CD14-positive monocyte (primary cell): ENCODE measurements around the gene SPECC1L. TPM values are rescaled to one million over a fixed set of nuclear protein-coding genes. Genes with fewer than 3 reads are reported as not detected.
A peak's percentile ranks its signal among the peaks of the same experiment; 100 is the strongest.

Experiments
- DNase-seq, 3 donors: peaks; one replicate each; pipeline ENCODE4 v3.0.0-alpha.2; 2011 to 2022
- H2AFZ ChIP-seq: 2 replicates; pipeline ENCODE4 v1.6.0; 2012; ENCODE audit warnings: mild to moderate bottlenecking, low read depth, low read length, inconsistent platforms; ENCODE audit not compliant: insufficient read depth, poor library complexity, severe bottlenecking
- H3K27ac ChIP-seq, 2 donors: 1 replicate in 1 of 2; 2 replicates in 1 of 2; pipeline ENCODE4 v1.5.1; 2012 to 2013; ENCODE audit warnings: low read length in 2 of 2, control low read depth in 1 of 2, inconsistent platforms in 1 of 2, low read depth in 1 of 2, mild to moderate bottlenecking in 1 of 2
- H3K27me3 ChIP-seq, 2 donors: one replicate each; pipeline versions ENCODE4 v1.6.0 to v1.6.1; 2011 to 2013; ENCODE audit warnings: low read length in 2 of 2; ENCODE audit not compliant: control insufficient read depth in 2 of 2, insufficient read depth in 2 of 2
- H3K36me3 ChIP-seq, 2 donors: replicated peaks in 1 of 2; 1 replicate in 1 of 2; 2 replicates in 1 of 2; pipeline versions ENCODE4 v1.5.1 to v1.6.1; 2012 to 2013; ENCODE audit warnings: low read length in 2 of 2, control low read depth in 1 of 2, inconsistent platforms in 1 of 2, mild to moderate bottlenecking in 1 of 2; ENCODE audit not compliant: insufficient read depth in 2 of 2, control insufficient read depth in 1 of 2
- H3K4me1 ChIP-seq, 2 donors: 1 replicate in 1 of 2; 2 replicates in 1 of 2; pipeline versions ENCODE4 v1.5.1 to v1.6.1; 2012 to 2013; ENCODE audit warnings: low read length in 2 of 2, control low read depth in 1 of 2, inconsistent platforms in 1 of 2, mild to moderate bottlenecking in 1 of 2, moderate library complexity in 1 of 2; ENCODE audit not compliant: insufficient read depth in 2 of 2, control insufficient read depth in 1 of 2
- H3K4me2 ChIP-seq: replicated peaks from 2 replicates; pipeline ENCODE3; 2012; ENCODE audit warnings: low read length, moderate library complexity, mild to moderate bottlenecking; ENCODE audit not compliant: poor library complexity, severe bottlenecking; ENCODE audit errors: extremely low read depth
- H3K4me3 ChIP-seq, 3 experiments: fragments of 200-600 bp in 1 of 3; sonication (generic) in 1 of 3; replicated peaks in 1 of 3; 1 replicate in 2 of 3; 2 replicates in 1 of 3; pipeline ENCODE4 v1.5.1; 2011 to 2013; ENCODE audit warnings: low read length in 3 of 3, mild to moderate bottlenecking in 3 of 3, control low read depth in 2 of 3, low read depth in 2 of 3, inconsistent platforms in 1 of 3, moderate library complexity in 1 of 3
- H3K79me2 ChIP-seq: 2 replicates; pipeline ENCODE4 v1.6.0; 2012; ENCODE audit warnings: mild to moderate bottlenecking, control low read depth, inconsistent platforms, low read length, moderate library complexity; ENCODE audit not compliant: insufficient read depth
- H3K9ac ChIP-seq: 2 replicates; pipeline ENCODE4 v1.6.0; 2017; ENCODE audit warnings: low read length, mild to moderate bottlenecking; ENCODE audit not compliant: insufficient read depth, poor library complexity, severe bottlenecking
- H3K9me3 ChIP-seq, 2 donors: replicated peaks in 1 of 2; 1 replicate in 1 of 2; 2 replicates in 1 of 2; pipeline versions ENCODE4 v1.5.1 to v1.6.1; 2012 to 2013; ENCODE audit warnings: low read length in 2 of 2, control low read depth in 1 of 2; ENCODE audit not compliant: control insufficient read depth in 1 of 2, insufficient read depth in 1 of 2
- H4K20me1 ChIP-seq: 2 replicates; pipeline ENCODE4 v1.6.0; 2012; ENCODE audit warnings: mild to moderate bottlenecking, low read length, control low read depth, moderate library complexity; ENCODE audit not compliant: insufficient read depth
- H3K27ac Mint-ChIP-seq, 7 donors: one replicate each; pipeline ENCODE4 v1.8.0; 2020; ENCODE audit warnings: mild to moderate bottlenecking in 7 of 7, mixed read lengths in 7 of 7, moderate library complexity in 6 of 7, inconsistent platforms in 2 of 7
- H3K27me3 Mint-ChIP-seq, 3 donors: one replicate each; pipeline ENCODE4 v1.8.0; 2021 to 2022; ENCODE audit warnings: low read depth in 3 of 3, mild to moderate bottlenecking in 3 of 3, mixed read lengths in 3 of 3, moderate library complexity in 3 of 3, inconsistent platforms in 1 of 3
- H3K36me3 Mint-ChIP-seq, 2 donors: one replicate each; pipeline ENCODE4 v1.8.0; 2020; ENCODE audit warnings: mixed read lengths in 2 of 2, inconsistent platforms in 1 of 2, mild to moderate bottlenecking in 1 of 2
- H3K4me1 Mint-ChIP-seq: one replicate; pipeline ENCODE4 v1.8.0; 2020; ENCODE audit warnings: mild to moderate bottlenecking, mixed read lengths
- H3K4me3 Mint-ChIP-seq, 2 donors: one replicate each; pipeline ENCODE4 v1.8.0; 2020; ENCODE audit warnings: mild to moderate bottlenecking in 2 of 2, mixed read lengths in 2 of 2, moderate library complexity in 1 of 2
- H3K9me3 Mint-ChIP-seq, 7 donors: one replicate each; pipeline ENCODE4 v1.8.0; 2020 to 2022; ENCODE audit warnings: mixed read lengths in 7 of 7, mild to moderate bottlenecking in 6 of 7, moderate library complexity in 6 of 7, inconsistent platforms in 2 of 7
- WGBS: methylation state at CpG from one replicate; pipeline ENCODE4 v1.1.5; 2013; ENCODE audit warnings: missing lambda C conversion rate; ENCODE audit not compliant: insufficient coverage; 5-methylcytosine and 5-hydroxymethylcytosine counted together
- intact Hi-C, 2 donors: fragments of 100-400 bp; cut with micrococcal nuclease; formaldehyde crosslinking; loops; one replicate each; pipeline versions ENCODE4 v1.15.0 to v1.15.1; 2023
- polyA plus RNA-seq, 3 donors: library from polyadenylated mRNA; depleted of rRNA in 1 of 3; unstranded in 2 of 3; stranded (reverse) in 1 of 3; fragments of 300-500 nt in 2 of 3; fragments of >200 nt in 1 of 3; fragmentation: Illumina TruSeq in 2 of 3; gene quantifications; 1 replicate in 2 of 3; 2 replicates in 1 of 3; pipeline ENCODE4 v1.2.3, GENCODE V29; 2012 to 2021
- TF ChIP-seq, protein P1 (sequence below): fragments of 200-600 bp; IDR thresholded peaks from one replicate; pipeline ENCODE4 v1.8.0; 2022; ENCODE audit warnings: antibody characterized with exemption, mild to moderate bottlenecking

The SPECC1L gene
- polyA plus RNA-seq, 3 donors = 2.5 to 7.2 (median 4.9) TPM

GRCh38 chr22:24417901-24418641 lies 147.4 kb downstream of the SPECC1L start:
- Mint-ChIP-seq H3K27ac (peak overlapping the region in 1 of 7 donors; percentile 32), H3K9me3 (no peaks in the 10 kb centered on the region), H3K4me3 (no peak overlapping the region), H3K27me3 (peaks cover 4 to 11% (median 6%) of the 10 kb centered on the region in 3 donors), H3K4me1 (peaks cover 4% of the 10 kb centered on the region), H3K36me3 (peaks cover 28 to 43% of the 10 kb centered on the region in 2 donors)
- Histone ChIP-seq H3K9me3 (no peaks in the 10 kb centered on the region), H4K20me1 (no peaks in the 10 kb centered on the region), H3K4me3 (no peak overlapping the region), H3K27me3 (no peaks in the 10 kb centered on the region), H3K4me2 (no peak overlapping the region), H3K4me1 (no peaks in the 10 kb centered on the region), H3K27ac (no peak overlapping the region), H3K9ac (no peak overlapping the region), H3K36me3 (peaks cover 28 to 43% of the 10 kb centered on the region in 2 donors), H2AFZ (no peak overlapping the region), H3K79me2 (no peaks in the 10 kb centered on the region)
- no peak for DNase-seq
- intact Hi-C loops = no loop called here
- 93% methylated on average over 11 of the region's 16 CpGs for WGBS
- TF ChIP-seq, protein P1, sequence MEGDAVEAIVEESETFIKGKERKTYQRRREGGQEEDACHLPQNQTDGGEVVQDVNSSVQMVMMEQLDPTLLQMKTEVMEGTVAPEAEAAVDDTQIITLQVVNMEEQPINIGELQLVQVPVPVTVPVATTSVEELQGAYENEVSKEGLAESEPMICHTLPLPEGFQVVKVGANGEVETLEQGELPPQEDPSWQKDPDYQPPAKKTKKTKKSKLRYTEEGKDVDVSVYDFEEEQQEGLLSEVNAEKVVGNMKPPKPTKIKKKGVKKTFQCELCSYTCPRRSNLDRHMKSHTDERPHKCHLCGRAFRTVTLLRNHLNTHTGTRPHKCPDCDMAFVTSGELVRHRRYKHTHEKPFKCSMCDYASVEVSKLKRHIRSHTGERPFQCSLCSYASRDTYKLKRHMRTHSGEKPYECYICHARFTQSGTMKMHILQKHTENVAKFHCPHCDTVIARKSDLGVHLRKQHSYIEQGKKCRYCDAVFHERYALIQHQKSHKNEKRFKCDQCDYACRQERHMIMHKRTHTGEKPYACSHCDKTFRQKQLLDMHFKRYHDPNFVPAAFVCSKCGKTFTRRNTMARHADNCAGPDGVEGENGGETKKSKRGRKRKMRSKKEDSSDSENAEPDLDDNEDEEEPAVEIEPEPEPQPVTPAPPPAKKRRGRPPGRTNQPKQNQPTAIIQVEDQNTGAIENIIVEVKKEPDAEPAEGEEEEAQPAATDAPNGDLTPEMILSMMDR = no peak

DNA sequence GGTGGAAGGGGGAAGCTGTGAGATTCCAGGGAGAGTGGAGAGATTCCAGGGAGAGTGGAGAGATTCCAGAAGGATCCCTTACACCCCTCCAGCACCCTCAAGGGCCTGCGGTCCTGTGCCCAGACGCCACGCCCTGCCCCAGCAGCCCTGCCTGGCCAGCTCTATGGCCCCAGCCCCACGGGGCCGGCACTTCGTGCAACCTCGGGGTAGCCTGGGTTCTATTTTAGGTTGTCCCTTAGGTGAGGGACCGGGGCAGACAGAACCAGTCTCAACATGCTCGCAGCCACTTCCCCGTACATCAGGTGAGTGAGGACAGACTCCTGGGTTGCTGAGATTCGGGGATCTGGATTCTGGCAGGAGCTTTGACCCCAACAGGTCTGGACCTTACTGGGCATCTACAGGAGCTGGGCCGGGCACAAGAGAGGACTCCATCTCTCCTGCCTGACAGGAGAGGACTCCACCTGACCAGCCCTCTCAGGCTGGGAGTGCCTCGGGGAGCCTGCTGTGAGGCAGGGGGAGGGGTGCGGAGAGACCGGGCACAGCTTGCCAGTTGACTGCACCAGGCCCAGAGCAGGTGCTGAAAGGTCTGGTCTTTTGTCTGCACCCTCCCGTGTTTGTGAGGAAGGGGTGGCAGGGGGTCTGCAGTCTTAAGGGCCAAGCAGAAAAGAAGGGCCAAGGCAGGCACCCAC lies 148.3 kb downstream of the SPECC1L start:
- Histone ChIP-seq H2AFZ (no peak overlapping the region), H3K4me1 (peaks cover 0 to 6% of the 10 kb centered on the region in 2 donors), H3K9ac (no peak overlapping the region), H3K79me2 (no peaks in the 10 kb centered on the region), H3K27ac (no peak overlapping the region), H3K4me3 (no peak overlapping the region), H3K27me3 (no peaks in the 10 kb centered on the region), H4K20me1 (no peaks in the 10 kb centered on the region), H3K36me3 (peaks cover 27 to 34% of the 10 kb centered on the region in 2 donors), H3K9me3 (no peaks in the 10 kb centered on the region), H3K4me2 (no peak overlapping the region)
- no peak overlapping the region for H3K4me3 Mint-ChIP-seq
- no peaks in the 10 kb centered on the region for H3K9me3 Mint-ChIP-seq
- intact Hi-C loops = no loop called here
- peaks cover 6% of the 10 kb centered on the region for H3K4me1 Mint-ChIP-seq
- peaks cover 4 to 15% (median 8%) of the 10 kb centered on the region in 3 donors for H3K27me3 Mint-ChIP-seq
- TF ChIP-seq, protein P1 = no peak
- H3K36me3 Mint-ChIP-seq = peaks cover 21 to 35% of the 10 kb centered on the region in 2 donors
- 85% methylated on average over 13 of the region's 16 CpGs for whole genome bisulfite sequencing
- DNase-seq = no peak
- peak overlapping the region in 2 of 7 donors; percentile 58 to 60 for H3K27ac Mint-ChIP-seq
